IPS DF 4.7 (cell line): ENCODE measurements around the gene COPZ2.
"Not testable (repeated sequence)": the region's sequence is repeated elsewhere in the genome, so short reads cannot be mapped to it uniquely, and the experiment has no call there.

ENCODE experiments used
- DNase-seq: peaks from one replicate; pipeline ENCODE4 v3.0.0-alpha.2; 2013; ENCODE audit warnings: low spot score; ENCODE audit errors: extremely low read depth

COPZ2 gene, protein sequence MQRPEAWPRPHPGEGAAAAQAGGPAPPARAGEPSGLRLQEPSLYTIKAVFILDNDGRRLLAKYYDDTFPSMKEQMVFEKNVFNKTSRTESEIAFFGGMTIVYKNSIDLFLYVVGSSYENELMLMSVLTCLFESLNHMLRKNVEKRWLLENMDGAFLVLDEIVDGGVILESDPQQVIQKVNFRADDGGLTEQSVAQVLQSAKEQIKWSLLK

DNA sequence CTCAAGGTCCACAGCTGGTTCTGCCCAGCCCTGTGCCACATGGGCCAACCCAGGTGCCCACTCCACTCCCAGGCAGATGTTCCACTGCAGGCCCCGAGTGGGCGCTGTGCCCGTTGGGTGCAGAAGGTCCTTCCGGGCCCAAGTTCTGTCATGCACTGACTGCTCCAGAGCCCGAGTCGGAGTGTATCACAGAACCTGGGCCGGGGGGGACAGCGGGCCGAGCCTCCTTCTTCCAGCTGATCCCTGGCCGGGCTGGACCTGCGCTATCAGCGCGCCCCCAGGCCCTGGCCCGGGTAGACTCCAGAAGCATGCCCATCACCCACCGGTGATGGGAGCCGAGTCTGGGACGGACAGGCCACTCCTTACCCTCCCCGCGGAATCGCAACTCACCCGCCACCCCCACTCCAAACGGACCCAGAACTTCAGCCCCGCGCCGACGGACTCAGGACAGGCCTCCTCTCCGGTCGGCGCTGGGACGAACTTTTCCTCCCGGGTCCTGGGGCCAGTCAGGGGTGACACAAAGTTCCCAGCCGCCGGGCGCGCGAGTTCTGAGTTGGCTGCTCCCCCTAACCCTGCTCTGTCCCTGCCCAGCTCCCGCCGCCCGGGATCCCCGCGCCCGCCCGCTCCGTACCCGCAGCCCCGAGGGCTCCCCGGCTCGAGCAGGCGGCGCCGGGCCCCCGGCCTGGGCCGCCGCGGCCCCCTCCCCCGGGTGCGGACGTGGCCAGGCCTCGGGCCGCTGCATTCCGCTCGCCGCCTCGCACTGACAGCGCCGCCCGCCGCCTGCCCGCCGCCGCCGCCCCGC, at the start of gene COPZ2:
Gene COPZ2, minus strand, starts transcription at position 762 of the 802 bp plus-strand sequence. Its CDS starts 20 bp downstream, at position 742.
- no peak for DNase-seq

DNA sequence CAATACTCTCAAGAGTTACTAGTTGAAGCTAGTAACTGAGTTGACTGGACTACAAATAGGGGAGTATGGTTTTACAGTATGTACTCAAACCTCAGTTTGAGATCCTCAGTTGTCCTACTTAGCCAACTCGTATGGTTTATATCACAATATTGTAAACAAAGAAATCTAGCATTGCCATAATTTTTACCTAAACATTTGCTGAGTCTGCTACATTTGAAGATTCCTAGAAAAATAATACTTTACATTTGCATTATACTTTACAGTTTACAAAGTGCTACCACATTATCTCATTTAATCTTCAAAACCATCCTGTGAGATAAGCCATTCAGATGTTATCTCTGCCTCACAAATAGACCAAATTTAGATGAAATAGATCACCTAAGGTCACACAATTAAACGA, 47.3 kb upstream of the COPZ2 start:
- no peak for DNase-seq

DNA sequence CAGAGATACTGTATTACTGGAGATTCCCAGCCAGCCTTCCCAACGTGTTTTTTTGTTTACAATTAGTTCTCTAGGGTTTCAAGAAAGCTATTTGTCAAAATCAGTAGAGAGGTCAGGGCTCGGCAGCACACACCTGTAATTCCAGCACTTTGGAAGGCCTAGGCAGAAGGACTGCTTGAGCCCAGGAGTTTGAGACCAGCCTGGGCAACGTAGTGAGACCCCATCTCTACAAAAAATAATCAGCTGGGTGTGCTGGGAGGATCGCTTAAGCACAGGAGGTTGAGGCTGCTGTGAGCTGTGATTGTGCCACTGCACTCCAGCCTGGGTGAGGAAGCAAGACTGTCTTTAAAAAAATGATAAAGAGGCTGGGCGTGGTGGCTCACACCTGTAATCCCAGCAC, 44.3 kb upstream of the COPZ2 start:
- no peak for DNase-seq

DNA sequence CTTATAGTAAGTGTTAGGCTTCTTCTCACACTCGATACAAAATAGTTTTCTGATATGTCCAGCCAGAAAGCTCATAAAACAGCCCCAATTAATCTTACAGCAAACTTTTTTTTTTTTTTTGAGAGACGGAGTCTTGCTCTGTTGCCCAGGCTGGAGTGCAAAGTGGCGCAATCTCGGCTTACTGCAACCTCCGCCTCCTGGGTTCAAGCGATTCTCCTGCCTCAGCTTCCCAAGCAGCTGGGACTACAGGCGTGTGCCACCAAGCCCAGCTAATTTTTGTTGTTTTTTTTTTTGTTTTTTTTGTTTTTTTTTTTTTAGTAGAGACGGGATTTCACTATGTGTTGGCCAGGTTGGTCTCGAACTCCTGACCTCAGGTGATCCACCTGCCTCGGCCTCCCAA, 39.6 kb upstream of the COPZ2 start:
- DNase-seq, result not testable (repeated sequence)

DNA sequence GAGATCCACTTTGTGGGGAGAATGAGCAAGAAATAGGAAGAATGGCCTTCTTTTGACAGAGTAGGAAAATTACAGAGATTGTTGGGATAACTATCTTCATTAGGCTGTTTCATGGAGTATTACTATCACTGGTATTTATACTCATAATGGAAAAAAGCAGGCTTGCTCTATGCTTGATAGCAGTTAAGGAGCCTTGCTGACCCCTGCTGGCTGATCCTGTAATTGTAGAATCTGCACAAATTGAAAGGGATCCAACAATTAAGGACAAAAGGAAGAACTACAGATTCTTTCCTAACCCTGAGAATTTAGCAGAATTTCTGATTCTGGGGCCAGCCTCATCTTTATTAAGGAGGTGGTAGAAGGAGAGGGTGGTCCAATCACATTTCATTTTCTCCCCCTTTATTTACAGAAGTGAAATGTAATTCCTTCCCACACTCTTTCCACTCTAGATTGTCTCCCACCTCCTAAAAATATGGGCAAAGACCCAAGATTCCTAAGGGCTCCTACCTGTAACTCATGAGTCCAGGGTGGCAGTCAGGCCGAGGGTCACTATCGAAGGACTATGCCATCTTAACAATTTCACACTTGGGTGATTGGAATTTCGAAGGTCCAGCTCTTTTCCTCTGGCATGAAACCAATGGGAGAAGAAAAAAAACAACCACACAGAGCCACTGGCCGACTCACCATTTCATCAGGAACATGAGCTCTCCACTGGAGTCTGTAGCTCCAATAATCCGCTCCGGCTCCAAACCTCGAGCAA, 36.9 kb upstream of the COPZ2 start:
- no peak for DNase-seq

DNA sequence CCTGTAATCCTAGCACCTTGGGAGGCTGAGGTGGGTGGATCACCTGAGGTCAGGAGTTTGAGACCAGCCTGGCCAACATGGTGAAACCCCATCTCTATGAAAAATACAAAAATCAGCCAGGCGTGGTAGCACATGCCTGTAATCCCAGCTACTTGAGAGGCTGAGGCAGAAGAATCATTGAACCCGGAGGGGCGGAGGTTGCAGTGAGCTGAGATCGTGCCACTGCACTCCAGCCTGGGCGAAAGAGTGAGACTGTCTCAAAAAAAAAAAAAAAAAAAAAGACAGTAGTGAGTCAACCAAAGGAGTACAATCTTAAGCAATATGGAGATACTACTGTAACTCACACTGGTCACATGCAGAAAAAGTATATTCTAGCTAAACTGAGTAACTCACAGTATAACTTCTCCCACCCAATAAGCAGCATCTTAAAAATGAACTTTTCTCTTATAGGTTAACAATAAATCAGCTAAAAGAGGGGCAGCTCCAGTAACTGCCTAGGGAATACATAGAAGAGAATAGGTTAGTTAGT, 36.0 kb upstream of the COPZ2 start:
- DNase-seq, result not testable (repeated sequence)

DNA sequence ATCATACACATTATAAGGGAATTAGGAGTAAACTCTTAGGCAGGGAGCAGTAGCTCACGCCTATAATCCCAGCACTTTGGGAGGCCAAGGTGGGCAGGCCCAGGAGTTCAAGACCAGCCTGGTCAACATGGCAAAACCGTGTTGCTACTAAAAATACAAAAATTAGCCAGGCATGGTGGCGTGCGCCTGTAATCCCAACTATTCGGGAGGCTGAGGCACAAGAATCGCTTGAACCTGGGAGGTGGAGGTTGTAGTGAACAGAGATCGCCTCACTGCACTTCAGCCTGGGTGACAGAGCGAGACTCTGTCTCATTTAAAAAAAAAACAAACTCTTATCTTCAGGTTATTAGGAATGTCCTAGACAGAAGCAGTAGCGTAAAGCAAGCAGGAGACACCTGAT, 35.2 kb upstream of the COPZ2 start:
- not testable (repeated sequence) for DNase-seq

DNA sequence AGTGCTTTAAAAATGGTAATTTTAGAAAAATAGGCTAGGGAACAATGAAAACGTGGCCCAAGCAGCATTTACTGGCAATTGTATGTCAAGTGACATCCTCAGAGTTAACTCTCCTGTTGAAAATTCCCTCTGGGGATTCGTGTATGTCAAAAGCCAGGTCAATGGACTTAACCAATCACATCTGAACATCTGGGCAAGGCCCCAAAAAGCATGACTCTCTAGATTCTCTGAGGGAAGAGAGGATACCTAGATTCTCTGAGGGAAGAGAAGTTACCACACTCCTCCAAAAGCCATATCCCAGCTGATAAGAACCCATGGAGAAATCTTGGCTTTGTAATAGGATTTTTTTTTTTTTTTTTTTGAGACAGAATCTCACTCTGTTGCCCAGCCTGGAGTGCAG, 34.1 kb upstream of the COPZ2 start:
- no peak for DNase-seq

DNA sequence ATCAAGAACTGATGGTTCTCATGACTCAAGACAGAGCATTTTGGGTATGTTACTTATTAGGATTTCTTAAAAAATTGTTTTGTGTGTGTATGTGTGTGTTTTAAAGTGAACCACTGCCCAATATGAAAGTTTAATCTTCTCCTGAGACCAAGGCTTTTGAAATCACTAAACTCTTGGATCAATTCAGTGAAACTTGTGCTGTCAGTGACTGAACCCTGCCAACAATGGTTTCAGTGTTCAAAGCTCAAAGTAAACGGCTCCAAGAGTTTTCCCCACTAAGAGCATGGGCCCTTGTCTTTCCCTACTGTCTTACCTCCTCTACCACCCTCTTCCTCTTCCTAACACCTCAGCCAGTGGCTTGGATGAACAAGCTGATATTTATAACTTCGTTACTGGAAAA, 32.6 kb upstream of the COPZ2 start:
- DNase-seq, result no peak

DNA sequence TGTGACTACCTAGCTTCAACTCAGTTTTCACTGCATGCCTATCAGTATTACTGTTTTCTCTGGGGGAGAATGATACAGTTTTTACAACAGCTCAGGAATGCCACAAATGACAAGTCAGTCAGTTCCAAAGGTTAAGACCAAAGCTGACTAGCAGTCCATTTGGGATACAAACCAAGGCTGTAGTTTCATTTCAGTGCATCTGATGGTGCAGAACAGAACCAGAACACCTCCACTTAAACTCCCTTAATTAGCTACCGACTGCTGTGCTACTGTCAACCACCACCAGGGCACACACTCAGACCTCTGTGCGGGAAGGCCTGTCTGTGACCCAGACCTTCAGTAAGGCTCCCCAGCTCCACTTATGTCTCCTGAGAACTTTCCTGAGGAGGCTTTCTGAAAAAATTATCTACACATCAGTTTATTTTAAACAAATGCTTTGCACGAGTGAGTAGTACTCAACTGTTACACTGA, 30.9 kb upstream of the COPZ2 start:
- DNase-seq, result no peak

DNA sequence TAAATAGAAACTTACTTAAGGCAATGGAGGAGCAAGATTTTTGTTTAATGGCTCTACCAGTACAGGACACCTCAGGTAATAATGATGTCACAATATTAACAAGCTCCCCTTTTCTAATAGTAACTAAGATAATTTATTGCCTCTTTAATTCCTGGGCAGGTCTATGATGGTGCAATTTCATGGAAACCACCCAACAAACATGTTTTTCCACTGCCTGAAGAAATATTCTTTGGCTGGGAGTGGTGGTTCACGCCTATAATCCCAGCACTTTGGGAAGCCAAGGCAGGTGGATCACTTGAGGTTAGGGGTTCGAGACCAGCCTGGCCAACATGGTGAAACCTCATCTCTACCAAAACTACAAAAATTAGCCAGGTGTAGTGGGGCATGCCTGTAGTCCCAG, 30.2 kb upstream of the COPZ2 start:
- DNase-seq, result not testable (repeated sequence)

DNA sequence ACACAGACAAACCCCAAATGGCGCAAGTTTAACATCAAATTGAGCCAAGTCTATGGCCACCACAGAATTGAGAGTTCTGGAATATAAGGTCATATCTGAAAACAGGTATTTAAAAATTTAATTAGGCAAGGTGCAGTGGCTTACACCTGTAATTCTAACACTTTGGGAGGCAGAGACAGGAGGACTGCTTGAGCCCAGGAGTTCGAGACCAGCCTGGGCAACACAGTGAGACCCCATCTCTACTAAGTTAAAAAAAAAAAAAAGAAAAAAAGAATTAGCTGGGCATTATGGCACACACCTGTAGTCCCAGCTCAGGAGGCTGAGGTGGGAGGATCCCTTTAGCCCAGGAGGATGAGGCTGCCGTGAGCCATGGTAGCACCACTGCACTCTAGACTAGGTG, 29.6 kb upstream of the COPZ2 start:
- no peak for DNase-seq

DNA sequence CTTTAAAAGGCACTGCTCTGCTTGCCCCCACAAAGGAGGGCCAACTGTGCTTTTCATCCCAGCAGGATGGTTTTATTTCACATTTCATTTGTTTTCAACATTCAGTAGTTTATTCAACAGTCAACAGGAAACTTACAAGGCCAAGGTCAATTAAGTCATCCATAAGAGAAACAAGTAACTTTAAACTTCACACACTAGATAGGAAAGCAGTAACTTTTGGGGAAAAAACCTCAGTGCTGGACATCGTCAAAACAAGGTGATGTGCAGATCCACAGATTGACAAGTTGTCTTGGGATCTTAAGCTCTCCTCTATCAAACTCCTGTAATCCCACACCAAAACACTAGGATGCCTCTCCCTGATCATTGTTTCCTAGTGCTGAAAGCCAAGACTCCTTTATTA, 29.1 kb upstream of the COPZ2 start:
- DNase-seq, result no peak

DNA sequence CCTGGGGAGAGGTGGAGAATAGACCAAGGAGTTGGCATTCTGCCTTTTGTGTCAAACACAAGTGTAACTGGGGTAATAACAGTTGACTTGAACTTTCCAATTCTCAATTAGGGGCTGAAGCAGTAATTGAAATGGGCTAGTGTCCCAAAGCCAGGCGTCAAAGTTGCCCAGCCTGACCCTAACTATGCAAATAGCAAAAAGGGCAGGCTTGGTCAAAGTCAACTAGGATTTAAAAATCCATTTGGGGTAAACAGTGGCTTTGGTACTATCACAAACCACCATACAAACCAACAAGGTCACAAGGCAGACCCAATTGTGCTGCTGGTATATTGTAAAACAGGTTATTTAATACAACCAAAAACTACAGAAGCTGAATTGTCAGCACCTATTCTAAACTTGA, 28.6 kb upstream of the COPZ2 start:
- DNase-seq, result no peak

DNA sequence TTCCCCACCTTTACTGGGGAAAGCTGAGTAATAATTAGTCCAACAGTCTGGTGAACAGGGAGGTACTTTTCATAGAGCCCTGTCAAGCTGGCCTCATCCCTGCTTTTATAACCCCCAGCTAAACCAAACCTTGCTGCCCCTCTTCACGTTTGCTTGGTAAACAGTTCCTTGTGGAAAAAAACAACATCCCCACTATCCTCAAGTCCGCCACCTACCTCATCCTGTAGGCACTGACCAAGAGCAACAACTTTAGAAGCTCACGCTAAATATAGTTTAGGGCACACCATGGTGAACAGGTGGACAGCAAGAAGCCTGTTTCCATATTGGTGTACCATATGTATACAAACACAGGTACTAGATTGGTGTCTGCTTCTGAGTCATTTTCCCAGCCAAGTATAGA, 27.0 kb upstream of the COPZ2 start:
- no peak for DNase-seq

DNA sequence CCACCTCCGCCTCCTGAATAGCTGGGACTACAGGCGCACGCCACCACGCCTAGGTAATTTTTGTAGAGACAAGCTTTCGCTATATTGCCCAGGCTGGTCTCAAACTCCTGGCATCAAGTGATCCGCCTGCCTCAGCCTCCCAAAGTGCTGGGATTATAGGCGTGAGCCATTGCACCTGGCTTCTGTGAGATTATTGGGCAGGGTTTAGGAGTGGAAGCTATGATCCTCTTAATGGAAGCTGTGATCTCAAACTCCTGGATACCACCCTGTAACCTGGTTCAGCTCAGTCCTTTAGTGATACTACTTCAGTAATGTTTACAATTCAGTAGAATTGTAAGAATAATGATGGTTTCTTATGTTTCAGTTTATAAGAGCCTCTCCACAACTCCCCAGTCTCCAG, 24.7 kb upstream of the COPZ2 start:
- DNase-seq, result no peak

DNA sequence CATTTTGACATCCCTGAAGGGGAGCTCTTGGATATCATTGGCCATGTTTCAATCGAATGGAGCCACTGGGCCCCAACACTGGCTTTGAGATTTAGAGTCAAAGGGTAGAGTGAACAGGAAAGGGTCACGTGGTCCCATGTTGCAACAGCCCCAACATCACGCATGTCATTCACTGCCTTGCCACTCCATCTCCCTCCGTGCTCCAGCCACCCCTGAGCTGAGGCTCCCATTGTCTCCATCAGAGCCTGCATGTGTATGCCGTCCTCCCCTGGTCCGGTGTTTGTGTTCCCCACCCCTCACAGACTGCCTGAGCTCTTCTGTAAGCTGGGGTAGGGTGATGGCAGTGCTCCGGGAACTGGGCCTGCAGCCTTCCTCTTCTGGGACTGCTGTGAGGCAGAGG, 22.7 kb upstream of the COPZ2 start:
- no peak for DNase-seq

DNA sequence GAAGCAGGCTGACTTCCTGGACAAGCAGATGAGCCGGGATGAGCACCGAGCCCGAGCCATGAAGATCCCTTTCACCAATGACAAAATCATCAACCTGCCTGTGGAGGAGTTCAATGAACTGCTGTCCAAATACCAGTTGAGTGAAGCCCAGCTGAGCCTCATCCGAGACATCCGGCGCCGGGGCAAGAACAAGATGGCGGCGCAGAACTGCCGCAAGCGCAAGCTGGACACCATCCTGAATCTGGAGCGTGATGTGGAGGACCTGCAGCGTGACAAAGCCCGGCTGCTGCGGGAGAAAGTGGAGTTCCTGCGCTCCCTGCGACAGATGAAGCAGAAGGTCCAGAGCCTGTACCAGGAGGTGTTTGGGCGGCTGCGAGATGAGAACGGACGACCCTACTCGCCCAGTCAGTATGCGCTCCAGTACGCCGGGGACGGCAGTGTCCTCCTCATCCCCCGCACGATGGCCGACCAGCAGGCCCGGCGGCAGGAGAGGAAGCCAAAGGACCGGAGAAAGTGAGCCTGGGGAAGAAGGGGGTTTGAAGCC, 21.6 kb upstream of the COPZ2 start:
- DNase-seq, result no peak

DNA sequence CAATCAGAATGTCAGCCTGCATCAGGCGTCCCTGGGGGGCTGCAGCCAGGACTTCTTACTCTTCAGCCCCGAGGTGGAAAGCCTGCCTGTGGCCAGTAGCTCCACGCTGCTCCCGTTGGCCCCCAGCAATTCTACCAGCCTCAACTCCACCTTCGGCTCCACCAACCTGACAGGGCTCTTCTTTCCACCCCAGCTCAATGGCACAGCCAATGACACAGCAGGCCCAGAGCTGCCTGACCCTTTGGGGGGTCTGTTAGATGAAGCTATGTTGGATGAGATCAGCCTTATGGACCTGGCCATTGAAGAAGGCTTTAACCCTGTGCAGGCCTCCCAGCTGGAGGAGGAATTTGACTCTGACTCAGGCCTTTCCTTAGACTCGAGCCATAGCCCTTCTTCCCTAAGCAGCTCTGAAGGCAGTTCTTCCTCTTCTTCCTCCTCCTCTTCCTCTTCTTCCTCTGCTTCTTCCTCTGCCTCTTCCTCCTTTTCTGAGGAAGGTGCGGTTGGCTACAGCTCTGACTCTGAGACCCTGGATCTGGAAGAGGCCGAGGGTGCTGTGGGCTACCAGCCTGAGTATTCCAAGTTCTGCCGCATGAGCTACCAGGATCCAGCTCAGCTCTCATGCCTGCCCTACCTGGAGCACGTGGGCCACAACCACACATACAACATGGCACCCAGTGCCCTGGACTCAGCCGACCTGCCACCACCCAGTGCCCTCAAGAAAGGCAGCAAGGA, 21.0 kb upstream of the COPZ2 start:
- DNase-seq, result no peak

DNA sequence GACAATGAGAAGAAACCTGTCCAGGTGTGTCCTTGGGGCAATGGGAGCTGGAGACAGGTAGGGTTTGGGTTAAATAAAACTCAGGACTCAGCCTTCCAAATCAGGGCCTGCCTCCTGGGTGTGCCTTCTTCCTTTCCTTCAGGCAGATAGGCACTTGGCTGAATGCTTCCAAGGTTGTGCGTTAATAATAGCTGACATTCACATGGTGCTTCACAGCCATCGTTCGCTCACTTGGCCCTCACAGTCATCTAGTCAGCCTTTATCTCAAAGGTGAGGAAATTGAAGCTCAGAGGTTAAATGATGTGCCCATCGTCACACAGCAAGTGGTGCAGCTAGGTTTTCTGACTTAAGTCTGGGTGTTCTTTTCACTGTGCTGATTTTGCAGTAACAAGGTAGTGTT, 20.0 kb upstream of the COPZ2 start:
- DNase-seq, result no peak

DNA sequence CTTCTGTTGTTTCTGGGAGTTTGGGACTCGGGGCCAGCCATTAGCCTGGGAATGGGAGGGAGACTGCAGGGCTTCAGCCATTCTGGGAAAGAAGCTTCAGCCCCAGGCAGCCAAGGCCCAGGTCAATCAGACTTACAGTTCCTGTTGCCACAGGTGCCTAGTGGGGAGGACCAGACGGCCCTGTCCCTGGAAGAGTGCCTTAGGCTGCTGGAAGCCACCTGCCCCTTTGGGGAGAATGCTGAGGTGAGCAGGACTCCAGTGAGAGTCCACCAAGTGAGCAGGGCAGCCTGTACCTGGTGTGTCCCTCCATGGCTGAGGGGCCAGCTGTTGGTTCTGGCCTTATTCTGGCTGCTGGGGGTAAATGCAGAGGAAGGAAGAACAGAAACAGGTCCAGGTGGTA, 19.3 kb upstream of the COPZ2 start:
- no peak for DNase-seq
